Mesenteric fat pad (tissue), 1 donor: ENCODE measurements around the gene RFFL. TPM values are rescaled to one million over a fixed set of nuclear protein-coding genes. Genes with fewer than 3 reads are reported as not detected.
"Not testable (repeated sequence)": the region's sequence is repeated elsewhere in the genome, so short reads cannot be mapped to it uniquely, and the experiment has no call there.

Source experiments
- DNase-seq: peaks from one replicate; pipeline ENCODE4 v3.0.0-alpha.2; 2020; ENCODE audit warnings: low spot score
- long read RNA-seq: library from polyadenylated mRNA; unstranded; transcript quantifications from one replicate; pipeline ENCODE4 v2.0.0, GENCODE V29; 2020
- total RNA-seq: library from RNA; stranded (reverse); fragmentation: NEBNext Ultra II Directional; extraction: Animal tissue kit (Norgen Biotek cat#: 25700); gene quantifications from one replicate; pipeline ENCODE4 v1.2.1, GENCODE V29; 2021
- donor health status: DM: yes; HTN: yes; CAD: no.

RFFL gene, protein sequence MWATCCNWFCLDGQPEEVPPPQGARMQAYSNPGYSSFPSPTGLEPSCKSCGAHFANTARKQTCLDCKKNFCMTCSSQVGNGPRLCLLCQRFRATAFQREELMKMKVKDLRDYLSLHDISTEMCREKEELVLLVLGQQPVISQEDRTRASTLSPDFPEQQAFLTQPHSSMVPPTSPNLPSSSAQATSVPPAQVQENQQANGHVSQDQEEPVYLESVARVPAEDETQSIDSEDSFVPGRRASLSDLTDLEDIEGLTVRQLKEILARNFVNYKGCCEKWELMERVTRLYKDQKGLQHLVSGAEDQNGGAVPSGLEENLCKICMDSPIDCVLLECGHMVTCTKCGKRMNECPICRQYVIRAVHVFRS
- 23.7 TPM for total RNA-seq
- long read RNA-seq, full-length matches to known transcripts, result 2 of 16 reads
- long read RNA-seq, partial matches to known transcripts, result 1 of 16 reads
- long read RNA-seq, other reads (novel, unspliced or antisense), result 13 of 16 reads

DNA sequence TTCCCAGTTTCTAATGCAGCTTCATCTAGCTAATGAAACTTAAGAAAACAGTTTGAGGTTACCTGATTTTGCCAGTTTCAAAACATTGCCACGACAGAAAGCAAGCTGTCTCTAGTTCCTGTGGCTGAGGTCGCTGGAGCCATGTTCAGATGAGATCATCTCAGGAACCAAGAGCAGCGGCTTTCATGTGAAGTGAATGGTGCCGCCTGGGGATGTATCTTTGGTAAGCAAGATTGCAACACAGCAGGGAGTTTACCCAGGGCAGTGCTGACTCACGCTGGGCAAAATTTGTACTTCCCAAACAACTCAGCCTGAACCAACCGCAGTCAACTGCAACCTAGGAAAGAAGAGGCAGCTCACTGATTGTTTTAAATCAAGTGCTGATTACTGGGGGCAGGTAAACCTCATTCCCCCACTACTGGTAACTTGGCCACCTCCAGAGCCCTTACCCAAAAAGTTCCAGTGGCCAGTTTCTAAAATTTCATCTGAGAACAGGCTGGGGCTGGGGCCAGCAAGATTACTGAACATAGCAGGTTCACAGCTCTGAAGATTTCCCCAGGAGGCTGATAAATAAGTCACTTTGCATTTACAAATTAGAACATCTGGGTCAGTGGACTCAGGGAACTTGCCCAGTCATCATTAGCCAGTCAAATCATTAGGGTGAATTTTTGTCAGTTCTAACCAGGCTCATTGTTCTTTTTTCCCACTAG is at the start of gene RFFL:
TSS of gene RFFL (minus strand) at position 194 of the 710 bp plus-strand sequence. CDS start 37,154 bp downstream, outside the sequence.
- DNase-seq, result no peak

DNA sequence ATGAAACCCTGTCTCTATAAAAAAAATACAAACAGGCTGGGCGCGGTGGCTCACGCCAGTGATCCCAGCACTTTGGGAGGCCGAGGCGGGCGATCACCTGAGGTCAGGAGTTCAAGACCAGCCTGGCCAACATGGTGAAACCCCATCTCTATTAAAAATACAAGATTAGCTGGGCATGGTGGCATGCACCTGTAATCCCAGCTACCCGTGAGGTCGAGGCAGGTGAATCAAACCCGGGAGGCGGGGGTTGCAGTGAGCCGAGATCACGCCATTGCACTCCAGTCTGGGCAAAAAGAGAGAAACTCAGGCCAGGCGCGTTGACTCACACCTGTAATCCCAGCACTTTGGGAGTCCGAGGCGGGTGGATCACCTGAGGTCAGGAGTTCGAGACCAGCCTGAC is 47.3 kb upstream of the RFFL start:
- DNase-seq, result not testable (repeated sequence)

DNA sequence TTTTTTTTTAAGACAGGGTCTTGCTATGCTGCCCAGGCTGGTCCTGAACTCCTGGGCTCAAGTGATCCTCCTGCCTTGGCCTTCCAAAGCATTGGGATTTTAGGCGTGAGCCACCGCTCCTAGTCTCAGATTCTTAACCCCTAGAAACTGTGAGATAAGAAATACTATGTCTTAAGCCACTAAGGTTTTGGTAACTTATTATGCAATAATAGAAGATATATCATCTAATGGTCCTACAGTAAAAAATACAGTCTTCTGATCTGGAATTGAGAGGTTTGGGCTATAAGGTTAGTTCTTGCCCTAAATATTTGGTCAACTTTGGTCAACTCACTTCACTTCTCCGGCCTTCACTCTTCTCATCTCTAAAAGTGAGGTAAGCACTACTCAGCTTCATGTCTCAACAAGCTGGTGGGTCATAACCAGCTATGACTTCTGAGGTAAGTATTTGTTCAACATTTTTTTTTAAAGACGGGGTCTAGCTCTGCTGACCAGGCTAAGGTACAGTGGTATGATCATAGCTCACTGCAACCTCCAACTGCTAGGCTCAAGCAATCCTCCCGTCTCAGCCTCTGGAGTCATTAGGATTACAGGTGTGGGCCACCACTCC is 41.4 kb upstream of the RFFL start:
- no peak for DNase-seq

DNA sequence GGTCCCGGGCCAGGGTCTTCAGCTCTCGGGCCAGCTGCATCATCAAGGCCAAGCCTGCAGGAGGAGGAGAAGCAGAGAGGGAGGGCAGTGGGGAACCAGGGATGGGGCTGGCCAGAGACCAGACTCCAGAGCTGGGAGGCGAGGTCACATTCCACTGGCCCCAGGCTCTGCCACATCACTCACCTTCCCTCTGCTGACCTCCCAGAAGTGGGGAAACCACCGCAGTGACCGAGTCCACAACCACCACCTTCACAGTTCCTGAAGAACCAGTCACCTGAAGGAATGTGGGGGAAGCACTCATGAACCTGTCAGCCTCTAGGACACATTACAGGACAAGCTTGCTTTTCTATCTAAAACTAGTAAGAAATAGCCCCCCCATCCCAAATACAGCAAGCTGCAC is 39.8 kb upstream of the RFFL start:
- DNase-seq, result no peak

DNA sequence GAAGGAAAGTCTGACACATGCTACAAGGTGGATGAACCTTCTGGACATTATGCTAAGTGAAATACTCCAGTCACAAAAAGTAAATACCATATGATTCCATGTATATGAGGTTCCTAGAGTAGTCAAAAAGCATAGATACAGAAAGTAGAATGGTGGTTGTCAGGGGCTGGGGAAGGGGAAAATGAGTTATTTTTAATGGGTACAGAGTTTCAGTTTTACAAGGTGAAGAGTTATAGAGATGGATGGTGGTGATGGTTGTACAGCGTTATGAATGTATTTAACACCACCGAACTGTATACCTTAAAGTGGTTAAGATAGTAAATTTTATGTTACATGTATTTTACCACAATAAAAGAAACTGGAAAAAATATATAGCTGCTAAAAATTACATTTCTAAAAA is 38.2 kb upstream of the RFFL start:
- DNase-seq, result no peak

DNA sequence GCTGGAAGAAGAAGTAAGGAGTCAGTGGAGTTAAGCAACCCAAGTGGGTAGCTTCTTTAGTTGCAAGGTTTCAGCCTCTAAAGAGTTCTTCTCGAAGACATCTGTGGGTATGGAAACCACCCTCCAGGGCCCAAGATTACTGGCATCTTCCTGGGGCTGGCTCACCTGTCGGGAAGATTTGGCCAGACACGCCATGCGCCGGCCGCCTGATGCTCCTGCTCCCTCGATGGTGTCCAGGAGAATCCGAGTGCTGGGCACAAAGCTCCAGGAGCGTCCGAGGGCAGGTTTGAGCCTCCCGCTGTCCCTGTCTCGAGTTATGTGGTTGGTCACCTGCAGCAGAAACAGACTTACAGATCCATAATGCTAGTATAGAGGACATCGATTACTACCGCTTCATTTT is 37.5 kb upstream of the RFFL start:
- DNase-seq, result no peak

DNA sequence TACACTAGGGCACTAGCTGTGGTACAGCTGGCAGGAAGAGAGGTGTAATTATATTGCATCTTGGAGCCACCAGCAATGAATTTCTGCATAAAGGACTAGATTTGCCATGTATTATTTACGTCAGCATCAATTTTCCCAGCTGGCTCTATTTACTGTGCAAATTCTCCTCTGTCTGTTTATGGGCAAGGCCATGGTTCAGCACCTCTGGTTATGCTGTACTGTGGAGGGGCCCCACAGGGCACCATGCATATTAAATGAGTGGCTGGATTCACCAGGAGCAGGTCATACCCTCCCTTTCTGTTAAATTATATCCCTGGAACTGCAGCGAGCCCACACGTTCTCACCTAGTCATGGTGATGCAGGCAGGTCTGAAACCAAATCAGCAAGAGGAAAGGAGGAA is 36.4 kb upstream of the RFFL start:
- DNase-seq, result no peak

DNA sequence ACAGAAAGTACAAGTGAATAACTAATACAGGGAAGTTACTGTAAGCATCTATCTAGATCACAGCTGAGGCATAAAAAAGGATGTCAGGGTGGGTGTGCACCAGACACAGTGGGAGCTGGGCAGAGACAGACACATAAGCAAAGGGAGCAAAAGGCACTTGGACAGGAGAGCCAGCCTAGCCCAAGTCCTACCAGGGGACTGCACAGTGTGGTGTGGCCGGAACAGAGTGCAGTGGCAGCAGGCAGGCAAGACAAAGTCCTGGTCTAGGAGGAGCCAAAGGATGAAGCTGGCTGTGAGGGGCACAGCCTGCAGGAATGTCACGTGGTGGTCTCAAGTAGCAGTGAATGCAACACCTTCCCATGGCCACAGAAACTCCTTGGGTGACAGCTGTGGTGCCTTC is 34.3 kb upstream of the RFFL start:
- DNase-seq, result no peak

DNA sequence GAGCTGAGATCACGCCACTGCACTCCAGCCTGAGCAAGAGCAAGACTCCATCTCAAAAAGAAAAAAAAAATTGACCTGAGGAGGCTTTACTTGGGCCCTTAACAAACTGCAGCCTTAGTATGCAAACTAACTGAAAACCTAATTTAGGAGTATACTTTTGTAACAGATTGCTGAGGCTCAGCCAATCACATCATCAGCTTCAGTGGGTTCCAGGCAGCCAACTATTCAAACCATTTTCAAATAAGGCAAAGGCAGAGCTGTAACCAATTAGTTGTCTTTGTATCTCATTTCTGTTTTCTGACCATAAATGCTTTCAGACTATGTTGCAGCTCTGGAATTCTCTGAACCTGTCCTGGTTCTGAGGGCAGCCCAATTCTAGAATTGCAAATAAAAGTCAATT is 32.2 kb upstream of the RFFL start:
- DNase-seq, result no peak

DNA sequence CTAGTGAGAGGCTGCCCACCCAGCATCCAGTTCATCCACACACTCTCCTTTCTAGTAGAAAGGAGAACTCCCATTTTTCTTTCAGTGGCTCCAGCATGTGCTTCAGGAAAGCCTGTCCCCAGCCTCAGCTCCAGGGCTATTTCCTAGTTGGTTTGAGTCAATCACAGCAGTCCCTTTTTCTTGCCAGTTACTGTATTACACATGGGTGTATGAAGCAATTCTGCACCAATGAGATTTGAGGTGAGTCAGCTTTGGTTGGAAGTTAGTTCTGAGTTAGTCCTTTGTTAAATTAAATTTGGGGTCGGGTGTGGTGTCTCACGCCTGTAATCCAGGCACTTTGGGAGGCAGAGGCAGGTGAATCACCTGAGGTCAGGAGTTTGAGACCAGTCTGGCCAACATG is 31.4 kb upstream of the RFFL start:
- no peak for DNase-seq

DNA sequence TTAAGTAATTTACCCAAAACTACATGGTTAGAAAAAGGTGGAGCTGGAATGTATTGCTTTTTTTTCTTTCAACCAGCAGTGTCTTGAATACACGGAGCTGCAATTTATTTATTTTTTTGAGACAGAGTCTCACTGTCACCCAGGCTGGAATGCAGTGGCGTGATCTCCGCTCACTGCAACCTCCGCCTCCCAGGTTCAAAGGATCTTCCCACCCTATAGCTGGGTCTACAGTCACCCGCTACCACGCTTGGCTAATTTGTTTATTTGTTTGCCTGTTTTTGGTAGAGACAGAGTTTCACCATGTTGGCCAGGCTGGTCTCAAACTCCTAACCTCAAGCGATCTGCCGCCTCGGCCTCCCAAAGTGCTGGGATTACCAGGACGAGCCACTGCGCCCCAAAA is 27.2 kb upstream of the RFFL start:
- DNase-seq, result not testable (repeated sequence)

DNA sequence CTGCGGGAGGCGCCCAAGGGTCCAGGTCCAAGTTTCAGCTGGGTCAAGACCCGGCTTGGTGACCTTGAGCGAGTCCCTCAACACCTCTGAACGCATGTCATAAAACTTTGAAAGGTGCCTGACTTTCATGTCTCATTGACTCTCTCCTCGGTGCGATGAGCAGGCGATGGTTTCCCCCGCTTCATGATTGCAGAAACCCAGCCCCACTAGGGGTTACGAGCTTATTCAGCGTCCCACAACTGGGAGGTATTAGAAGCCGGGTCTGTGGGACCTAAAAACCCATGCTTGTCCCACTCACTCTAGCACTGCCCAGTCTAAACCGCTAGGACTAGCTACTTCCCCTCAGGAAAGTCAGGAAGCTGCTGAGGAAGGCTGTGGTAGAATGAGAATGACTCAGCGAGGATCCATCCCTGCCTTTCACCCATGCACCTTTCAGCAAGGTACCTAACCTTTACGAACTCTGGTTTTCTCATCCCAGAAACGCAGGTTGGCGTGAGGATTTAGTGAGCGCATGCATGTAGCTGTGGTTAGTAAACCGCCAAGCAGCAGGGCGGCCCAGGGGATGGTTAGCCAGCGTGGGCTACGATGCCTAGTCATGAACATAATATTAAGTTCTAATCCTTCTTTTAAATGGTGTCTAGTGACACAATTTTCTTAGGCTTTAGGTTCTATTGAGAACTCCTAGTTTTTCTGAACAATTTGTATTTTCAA is 26.2 kb upstream of the RFFL start:
- DNase-seq, result no peak

DNA sequence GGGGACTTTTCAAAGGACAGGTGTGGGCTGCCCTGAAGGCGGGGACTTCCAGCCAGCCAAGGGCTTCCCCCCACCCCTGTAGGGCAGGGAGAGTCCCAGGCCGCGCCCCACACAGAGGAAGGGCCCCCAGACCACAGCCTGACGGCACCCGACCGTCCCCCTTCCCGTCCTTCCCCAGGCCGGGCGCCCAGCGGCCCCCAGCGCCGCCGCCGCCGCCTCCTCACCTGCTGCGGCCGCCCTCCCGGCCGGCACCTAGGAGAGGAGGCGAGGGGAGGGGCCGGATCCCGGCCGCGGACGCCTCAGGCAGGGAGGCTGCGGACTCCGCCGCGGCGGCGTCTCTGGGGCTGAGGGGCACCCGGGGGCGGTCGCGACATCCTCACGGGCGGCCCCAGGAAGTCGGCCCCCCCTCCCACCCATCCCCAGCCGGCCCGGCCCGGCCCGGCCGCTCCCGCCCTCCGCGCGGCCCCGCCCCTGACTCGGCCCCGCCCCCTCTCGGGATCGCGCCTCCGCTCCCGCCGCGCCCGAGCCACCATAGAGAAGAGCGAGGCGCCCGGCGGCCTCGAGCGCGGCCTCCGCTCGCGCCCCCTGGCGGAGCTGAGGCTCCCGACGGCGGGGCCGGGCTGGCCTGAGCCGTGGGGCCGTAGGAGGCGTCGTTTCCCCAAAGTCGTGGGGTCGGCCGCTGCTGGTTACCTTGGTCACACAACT is 25.5 kb upstream of the RFFL start:
- peak; percentile 96 for DNase-seq

DNA sequence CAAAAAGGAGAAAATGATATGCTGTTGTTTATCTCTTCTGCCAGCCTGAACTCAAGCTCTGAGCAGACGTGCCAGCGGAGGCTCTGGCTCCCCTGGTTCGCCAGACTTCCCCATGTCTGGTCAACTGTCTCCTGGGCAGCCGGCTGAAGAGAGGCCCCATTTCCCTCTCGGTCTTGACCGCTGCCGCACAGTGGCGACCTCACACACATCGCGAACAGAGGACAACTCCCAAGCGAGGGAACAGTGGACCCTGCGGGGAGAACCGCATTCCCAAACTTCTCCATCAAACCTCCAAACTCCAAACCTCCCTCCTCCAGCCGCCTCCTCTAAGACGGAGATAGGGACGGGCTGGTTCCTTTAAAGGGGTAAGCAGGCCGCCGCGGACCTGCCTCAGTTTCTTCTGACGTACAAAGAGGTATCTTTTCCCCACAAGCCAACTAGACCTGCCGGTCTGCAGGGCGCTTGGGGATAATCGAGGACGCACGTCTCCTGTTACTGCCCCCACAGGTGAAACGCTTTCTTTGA is 24.9 kb upstream of the RFFL start:
- DNase-seq, result no peak

DNA sequence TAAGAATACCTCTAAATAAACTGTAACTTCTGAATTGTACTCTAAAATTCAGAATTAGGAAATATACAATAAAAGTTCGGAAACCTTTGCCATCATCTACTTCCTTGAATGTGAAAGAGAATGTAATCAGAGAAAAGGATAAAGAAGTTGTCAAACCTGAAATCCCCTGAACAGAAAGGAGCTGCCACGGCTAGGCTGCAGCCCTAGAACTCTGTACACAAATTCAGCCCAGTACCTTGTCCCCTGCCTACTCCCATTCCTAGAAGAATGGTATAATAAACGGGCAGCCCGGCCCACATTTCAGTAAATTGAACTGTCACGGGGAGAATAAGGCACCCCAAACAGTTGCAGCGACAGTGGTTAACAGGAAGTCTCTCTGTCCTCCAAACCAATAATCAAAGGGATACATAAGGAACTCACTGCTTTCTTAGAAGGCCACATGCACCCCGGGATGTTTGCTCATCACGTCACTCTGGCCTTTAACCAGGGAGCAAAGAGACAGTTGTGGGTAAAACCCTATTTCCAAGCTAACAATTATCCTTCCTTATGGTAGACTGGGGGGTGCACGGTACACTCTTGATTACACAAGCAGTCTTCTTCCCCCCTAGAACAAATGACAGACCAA is 24.3 kb upstream of the RFFL start:
- no peak for DNase-seq

DNA sequence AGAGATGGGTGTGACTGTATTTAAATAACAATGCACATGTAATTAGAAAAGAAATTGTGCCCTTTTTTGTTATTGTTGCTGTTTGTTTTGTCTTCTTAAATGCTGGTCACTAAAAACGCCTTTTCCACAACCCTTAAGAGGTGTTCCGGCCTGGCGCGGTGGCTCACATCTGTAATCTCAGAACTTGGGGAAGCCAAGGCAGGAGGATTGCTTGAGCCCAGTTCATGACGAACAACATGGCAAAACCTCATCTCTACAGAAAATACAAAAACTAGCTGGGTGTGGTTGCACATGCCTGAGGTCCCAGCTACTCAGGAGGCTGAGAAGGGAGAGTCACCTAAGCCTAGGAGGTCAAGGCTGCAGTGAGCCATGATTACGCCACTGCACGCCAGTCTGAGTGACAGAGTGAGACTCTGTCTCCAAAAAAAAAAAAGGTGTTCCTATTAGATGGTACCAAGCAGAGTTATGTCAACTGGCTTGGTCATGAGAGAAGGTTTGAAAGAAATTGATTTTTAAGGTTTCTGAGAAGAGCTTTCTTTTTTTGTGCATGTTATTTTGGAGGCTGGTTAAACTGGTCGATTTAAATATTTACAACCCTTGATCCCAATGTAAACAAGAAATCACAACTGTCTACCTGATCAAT is 23.5 kb upstream of the RFFL start:
- DNase-seq, result no peak

DNA sequence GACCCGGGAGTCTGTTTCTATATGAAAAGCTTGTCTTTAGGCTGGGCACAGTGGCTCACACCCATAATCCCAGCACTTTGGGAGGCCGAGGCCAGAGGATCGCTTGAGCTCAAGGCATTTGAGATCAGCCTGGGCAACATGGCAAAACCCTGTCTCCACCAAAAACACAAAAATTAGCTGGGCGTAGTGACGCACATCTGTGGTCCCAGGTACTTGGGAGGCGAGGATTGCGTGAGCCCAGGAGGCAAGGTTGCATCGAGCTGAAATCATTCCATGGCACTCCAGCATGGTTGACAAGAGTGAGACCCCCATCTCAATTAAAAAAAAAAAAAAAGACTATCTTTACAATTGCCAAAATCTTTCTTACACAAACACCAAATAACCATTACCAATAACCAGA is 22.7 kb upstream of the RFFL start:
- DNase-seq, result no peak

DNA sequence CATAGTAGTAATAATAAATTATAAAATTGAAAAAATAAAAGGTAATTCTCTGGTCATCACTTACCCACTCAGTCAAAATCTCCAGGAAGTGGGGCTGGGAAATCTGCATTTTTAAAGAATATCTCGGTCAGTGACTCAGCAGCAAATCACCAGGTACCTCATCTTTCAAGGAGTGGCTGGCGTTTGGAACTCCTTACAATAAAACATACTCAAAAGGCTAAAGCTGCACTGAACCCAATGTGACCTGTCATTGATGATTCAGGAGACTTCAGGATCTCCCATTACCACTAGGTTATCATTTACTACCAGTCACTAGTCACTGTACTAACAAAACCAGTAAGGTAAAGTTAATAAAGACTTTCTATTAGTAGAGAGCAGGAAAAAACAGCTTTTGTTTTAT is 21.5 kb upstream of the RFFL start:
- DNase-seq, result no peak

DNA sequence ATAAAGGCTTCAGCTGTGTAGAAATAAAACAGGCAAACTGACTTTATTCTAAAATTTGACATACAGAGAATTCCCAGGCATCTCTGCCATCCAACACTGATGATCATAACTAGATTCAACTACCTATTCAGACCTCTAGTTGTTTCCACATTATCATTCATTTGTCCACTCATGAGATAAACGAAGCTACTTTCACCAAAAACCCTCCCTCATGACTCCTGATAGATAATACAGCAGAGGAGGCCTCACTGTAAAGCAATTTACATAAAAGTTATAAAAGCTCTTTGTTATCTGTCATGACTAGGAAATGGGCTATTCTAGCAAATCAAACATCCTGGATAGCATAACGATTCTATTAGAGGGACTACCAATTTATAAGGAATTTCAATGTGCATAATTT is 19.6 kb upstream of the RFFL start:
- no peak for DNase-seq
